ENCODE measurements around the gene GATA5.

Gene GATA5

GRCh38 chr20:62452475-62453095 lies 23.2 kb downstream of the GATA5 start:
- DNase-seq = no peak

DNA sequence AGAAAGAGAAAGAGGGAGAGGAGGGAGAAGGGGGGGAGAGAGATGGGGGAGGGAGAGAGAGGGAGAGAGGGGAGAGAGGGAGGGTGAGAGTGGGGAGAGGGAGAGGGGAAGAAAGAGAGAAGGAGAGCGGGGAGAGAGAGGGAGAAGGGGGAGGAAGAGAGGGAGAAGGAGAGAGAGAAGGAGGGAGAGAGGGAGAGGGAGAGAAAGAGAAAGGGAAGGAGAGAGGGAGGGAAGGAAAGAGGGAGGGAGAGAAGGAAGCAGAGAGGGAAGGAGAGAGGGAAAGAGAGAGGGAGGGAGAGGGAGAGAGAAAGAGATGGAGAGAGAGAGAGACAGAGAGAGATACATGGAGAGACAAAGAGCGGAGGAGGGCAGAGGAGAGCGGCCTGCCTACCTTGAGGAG lies 23.8 kb downstream of the GATA5 start:
- DNase-seq = no peak

DNA sequence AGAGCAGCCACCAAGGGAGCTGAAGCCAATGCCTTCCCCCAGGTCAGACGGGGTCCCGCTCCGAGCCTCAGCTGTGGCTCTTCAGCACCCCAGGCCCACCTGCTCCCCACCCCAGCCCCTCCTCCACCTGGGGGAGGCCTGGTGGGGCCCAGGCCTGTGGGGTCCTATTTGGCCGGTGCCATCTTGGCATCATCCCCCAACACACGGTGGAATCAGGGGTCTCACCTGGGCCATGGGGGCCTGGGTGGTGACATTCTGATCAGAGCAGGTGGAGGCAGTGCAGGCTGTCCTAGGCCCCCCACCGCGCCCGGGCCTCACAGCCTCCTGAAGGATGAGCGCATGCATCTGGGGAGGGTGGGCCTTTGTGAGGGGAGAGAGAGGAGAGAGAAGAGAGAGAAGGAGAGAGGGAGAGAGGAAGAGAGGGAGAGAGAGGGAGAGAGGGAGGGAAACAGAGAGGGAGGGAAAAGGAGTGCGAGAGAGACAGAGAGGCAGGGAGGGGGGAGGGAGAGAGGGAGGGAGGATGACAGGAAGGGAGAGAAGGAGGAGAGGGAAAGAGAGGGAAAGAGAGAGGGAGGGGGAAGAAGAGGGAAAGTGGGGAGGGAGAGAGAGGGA lies 24.5 kb downstream of the GATA5 start:
- no peak for DNase-seq

DNA sequence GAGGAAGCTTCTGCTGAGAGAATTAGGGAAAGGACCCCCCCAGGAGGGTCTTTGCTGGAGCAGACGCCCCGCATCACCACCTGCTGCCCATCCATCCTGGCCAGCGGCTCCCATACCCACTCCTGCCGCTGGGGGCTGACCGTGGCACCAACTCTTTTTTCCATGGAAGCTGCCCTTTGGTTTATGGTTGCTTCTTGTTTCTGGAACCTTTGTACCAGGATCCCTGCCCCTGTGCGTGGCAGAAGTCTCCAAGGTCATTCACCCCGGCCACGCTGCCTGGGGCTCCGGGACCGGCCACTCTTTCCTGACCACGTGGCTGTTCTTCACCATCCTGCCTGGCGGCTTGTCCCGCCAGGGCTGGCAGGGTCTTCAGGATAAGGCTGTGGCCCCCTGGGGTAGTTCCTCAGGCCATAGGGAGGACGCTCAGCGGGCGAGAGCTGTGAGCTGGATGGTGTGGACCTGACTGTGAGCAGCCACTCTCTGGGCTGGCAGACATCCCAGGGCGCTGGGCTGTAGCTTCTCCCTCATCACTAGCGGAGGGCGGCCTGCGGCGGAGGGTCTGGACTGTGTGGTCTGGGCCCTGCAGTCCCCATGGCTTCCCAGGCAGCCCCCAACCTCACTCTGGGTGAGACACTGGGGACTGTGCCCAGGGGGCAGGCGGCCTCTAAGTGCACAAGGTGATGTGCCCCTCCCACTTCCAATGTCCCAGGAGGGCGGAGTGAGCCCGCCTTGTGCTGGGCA lies 25.7 kb downstream of the GATA5 start:
- no peak for DNase-seq

DNA sequence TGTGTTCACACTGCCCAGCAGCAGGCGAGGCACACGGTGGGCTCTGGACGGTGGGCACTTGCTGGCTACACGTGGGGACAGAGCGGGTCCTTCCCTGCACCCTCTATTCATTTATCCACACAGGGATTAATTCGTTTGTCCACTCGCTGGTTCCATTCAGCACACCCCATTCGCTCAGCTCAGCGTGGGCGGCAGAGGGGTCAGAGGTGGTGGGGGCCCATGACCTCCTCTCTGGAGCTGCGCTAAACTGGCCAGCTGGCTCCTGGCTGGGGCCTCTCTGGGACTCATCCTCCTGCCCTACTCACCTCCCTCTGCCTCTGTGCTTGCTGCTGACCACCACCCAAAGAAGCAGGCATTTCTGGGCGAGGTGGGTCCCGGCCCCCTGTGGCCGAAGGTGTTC lies 27.0 kb downstream of the GATA5 start:
- no peak for DNase-seq

- DNase-seq = no peak
Measured at GRCh38 chr20:62448038-62448437, 27.8 kb downstream of the GATA5 start.

DNA sequence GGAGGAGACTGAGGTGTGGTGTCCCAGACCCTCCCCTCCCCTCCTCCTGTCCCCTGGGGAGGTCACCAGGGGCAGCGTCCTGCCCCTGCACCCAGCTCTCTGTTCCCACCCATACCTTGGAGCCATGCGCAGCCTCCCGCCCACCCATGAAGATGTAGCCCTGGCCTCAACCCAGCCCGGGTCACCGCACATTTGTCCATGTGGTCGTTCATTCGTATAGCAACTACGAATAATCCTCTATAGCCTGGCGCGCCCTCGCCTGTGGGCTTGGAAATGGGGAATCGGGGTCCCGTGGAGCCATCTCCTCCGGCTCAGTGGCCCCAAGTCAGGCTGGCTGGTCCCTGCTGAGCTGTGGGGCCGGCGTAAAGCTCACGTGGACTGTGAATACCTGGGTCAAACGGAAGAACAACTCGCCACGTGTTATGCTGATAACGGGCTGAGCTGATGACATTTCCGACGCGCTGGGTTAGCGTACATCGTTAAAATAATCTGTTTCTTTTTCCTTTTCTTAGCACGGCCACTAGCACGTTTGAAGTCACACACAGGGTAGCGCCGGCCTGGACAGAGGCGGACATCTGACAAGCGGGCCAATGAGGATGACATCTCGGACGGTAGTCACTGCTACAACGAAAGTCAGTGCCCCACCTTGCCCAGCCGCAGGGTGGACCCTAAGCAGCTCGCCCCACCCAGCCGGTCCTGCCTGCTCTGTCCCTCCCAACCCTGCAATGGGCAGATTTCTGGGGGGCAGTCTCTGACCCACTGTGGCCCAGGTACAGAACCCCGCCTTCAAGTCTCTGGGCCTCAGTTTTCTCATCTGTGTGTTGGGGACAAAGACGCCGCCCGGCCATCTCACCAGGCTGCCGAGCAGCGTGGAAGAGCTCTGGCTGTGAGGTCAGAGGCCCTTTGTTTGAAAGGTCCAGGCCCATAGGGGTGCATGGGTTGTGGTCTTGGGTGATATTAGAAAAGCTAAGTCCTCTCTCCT lies 28.6 kb downstream of the GATA5 start:
- DNase-seq = no peak

DNA sequence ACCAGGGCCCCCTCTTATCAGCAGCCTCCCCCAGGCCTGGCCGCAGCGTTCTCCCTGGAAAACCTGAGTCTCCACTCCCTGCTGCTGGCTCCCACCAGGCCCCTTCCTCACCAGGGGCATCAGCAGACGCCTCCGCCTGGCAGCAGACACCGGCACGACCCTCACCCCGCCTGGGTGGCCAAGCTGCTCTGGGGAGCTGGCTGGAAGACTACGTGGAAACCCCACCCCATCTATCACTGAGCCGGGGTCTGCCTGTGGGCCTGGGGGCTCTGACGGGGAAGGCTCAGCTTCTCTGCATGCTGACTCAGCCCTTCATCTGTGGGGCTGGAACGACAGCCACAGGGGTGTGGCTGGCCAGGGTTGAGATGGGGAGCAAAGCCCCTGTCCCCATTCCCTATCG lies 29.3 kb downstream of the GATA5 start:
- no peak for DNase-seq

DNA sequence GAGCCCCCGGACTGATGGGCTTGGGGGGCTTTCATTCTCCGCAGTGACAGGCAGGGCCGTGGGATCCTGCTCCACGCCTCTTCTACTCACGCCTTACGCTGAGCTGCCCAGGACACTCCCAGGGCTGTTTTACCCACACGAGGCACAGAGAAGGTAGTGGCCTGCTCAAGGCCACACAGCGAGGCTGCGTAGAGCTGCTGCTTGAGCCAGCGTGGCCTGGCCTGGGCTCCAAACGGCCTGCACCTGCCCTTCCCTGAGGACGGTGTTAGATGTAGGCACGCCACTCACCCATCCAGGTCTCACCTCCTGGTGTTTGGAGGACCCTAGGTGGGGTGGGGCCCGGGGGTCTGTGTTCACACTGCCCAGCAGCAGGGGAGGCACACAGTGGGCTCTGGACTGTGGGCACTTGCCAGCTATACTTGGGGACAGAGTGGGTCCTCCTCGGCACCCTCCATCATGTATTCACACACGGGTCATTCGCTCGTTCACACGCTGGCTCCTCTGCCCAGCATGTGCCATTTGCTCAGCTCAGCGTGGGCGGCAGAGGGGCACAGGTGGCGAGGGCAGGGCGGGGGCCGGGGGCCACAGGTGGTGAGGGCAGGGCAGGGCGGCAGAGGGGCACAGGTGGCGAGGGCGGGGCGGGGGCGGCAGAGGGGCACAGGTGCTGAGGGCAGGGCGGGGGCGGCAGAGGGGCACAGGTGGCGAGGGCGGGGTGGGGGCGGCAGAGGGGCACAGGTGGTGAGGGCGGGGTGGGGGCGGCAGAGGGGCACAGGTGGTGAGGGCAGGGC lies 30.0 kb downstream of the GATA5 start:
- no peak for DNase-seq

GRCh38 chr20:62444286-62444685 lies 31.5 kb downstream of the GATA5 start:
- no peak for DNase-seq

DNA sequence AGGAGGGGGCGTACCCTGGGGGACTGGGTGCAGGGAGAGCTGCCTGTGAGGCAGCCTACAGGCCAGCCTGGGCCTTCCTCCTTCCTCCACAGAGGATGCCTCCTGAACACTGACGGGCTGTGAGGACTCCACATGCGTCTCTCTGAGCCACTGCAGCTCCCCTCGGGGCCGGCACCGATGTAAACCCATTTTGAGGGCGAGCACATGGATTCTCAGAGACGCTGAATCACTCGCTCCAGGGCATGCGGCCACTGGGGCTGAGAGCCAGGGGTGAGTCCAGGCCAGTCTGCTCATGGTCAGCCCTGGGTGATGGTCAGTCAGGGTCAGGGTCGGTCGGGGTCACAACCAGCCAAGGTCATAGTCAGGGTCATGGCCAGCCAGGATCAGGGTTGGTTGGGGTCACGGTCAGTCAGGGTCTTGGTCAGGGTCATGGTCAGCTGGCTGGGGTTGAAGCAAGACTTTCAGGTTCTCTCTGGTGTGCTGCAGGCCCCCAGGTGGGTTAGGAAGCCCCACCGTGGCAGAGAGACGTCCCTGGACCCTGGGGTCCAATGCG lies 33.7 kb downstream of the GATA5 start:
- DNase-seq = no peak

DNA sequence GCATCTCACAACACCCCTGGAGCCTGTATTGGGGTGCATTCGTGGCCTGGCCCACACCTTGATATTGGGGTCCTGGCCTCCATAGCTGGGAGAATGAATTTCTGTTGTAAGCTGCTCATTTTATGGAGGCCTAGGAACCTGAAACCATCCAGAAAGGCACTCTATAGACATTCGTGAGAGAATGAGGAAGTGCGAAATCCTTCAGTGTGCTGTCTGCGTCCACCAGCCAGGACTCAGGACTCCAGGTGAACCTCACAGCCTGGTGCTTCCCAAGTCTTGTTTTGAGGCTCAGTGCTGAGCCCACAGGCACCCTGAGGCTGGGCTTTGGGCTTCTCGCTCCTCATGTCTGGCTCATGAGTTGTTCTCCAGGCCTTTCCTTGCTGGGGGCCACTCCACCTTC lies 36.6 kb downstream of the GATA5 start:
- no peak for DNase-seq

DNA sequence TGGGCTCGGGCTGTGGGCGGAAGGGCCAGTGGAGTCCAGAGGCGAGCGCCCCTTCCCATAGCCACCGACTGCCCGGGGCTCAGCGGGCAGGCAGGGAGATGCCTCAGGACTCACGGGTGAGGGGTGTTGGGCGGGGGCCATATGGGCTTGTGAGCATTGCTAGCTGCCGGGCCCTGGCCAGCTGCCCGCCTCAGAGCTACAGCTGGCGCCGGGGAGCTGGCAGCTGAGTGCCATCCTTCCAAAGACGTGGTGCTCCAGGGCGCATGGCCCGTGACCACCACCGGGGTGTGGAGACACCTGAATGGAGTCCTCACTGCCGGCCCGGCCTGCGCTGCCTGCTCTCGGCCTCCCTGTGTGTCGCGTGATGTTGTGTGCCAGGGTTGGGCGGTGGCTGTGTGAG lies 37.9 kb downstream of the GATA5 start:
- no peak for DNase-seq

DNA sequence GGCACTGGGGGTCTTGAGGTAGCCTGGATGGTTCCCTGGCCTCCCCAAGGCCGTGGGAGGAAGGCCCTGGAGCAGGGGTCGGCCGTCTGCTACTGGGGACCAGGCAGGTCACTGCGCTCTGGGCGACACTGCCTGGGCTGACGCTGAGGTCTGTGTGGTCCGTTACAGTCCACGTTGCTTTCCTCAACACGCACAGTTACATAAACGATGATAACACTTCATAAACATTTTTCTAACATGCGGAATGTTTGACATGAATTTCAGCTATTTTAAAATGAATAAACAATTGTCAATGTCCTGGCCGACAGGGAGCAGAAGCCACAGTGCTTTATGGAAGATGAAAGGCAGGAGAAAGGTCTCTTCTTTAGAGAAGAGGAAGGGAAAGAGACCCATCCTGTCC lies 38.3 kb downstream of the GATA5 start:
- DNase-seq = no peak

DNA sequence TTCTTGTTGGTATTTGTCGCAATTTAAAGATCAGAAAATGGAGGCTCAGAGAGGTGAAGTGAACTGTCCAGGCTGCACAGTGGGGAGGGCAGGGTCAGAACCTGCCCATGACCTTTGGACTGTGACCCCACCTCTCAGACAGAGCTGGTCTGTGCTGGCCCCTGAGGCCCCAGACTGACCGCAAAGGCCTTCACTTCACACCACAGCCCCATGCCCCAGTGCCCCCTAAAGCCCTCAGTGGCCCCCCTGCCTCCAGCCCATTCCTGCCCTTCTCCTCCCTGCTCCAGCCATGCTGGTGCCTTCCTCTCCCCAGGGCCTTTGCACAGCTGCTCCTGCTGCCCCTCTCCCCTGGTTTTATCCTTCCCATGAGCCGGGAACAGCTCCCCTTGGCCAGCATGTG lies 39.1 kb downstream of the GATA5 start:
- no peak for DNase-seq

- no peak for DNase-seq
Measured at GRCh38 chr20:62433658-62434497, 41.9 kb downstream of the GATA5 start.

DNA sequence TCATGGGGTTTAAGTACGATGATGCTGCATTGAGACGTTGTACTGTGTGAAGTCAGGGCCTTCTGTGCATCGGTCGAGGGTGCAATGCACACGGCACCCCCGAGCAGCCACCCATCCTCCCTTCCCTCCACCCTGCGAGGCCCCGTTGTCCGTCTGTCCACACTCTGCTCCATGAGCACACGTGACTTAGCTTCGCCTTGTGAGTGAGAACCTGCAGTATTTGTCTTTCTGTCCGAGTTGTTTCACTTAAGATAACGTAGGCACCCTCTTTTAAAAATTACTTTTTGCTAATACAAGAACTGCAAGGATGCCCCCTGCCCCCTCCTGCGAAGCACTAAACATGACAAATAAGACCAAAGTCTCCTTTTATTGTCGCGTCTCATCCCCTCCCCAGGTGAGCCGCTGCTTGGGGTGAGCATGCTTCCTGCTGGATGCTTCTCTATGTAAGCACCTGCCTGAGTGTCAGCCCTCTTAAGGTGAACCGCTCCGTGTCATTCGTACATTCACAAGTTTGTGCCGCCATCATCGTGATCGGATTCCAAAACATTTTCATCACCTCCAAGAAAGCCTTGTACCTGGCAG lies 44.8 kb downstream of the GATA5 start:
- no peak for DNase-seq

- DNase-seq = no peak
Measured at GRCh38 chr20:62430311-62430853, 45.4 kb downstream of the GATA5 start.

DNA sequence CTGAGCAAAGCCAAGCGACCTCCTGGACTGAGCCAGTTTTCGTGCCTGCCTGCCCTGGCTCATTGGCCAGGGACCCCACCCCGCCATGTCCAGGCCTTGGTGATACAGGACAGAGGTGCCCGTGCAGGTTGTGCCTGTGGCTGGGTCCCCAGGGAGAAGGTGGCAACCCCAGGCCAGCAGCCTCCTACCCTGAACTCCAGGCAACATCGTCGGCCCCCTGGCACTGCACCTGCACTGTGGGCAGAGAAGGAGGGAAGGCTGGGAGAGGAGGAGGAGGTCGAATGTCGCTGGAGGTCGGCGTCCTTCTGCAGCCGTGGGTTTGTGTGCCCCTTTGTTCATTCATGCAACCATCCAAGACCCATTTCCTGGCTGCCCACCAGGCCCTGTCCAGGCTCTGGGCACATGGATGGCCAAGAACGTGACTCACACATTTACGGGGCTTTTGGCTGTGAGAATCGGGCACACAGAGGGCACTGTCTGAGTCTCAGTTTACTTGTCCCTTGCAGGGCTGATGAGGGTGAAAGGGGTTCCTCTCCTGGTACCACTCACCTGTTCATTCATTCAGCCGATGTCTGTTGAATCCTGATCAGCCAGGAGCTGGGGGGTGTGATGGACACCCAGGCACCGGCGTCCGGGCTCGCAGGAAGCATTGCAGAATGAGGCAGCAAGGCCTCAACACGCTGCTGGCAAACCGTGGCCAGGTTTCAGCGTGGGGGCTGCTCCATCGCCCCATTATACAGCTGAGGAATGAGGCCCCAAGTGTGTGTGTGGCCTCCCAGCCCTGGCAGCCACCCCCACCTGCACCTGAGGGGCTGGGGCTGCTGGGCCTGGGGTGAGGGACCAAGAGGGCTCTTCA lies 46.1 kb downstream of the GATA5 start:
- DNase-seq = no peak

Data from T-helper 1 cell (primary cell).